ENCODE results near the gene ST3GAL4.

- TF ChIP-seq POLR2A (IDR thresholded peaks at IDR 0.05) (no peak), CTCF (IDR thresholded peaks at IDR 0.05) (no peak), POLR2AphosphoS5 (IDR thresholded peaks at IDR 0.05) (no peak)
Measured at GRCh38 chr11:126451211-126451802, 95.8 kb downstream of the ST3GAL4 start.
